HCT116 (cell line): ENCODE data around the gene MMP17. TPM values are rescaled to one million over a fixed set of nuclear protein-coding genes. Genes with fewer than 3 reads are reported as not detected.

Experiments
- ATAC-seq: fragments of 200-7000 bp; cut with Tn5 transposase; 2 replicates; pipeline ENCODE4 v1.9.1; 2020; ENCODE audit warnings: mild to moderate bottlenecking, moderate library complexity
- BruUV-seq: library from RNA; stranded (reverse); fragments of 400-500 nt; replicated peaks from 2 replicates; lab custom pipeline; 2021; lab: Mats Ljungman, UMichigan
- CTCF ChIA-PET: fragments of 300-600 bp; sonication (Branson Sonifier 250); formaldehyde crosslinking; loops from one replicate; lab custom pipeline; 2021; ENCODE audit warnings: antibody characterized with exemption; lab: Charles Lee
- POLR2A ChIA-PET: fragments of 300-600, 350-600 bp; sonication (Branson Sonifier 250); formaldehyde crosslinking; loops from one replicate; lab custom pipeline; 2021; ENCODE audit warnings: antibody characterized with exemption; lab: Charles Lee
- RAD21 ChIA-PET, 2 experiments: fragments of 300-600 bp; sonication (Branson Sonifier 250); formaldehyde crosslinking; loops; one replicate each; lab custom pipeline; 2023; ENCODE audit warnings: low total read pairs in 2 of 2; ENCODE audit not compliant: uncharacterized antibody in 2 of 2, unreplicated experiment in 2 of 2, low non-redundant PET in 1 of 2; lab: Charles Lee
- DNase-seq: peaks from one replicate; pipeline ENCODE4 v3.0.0-alpha.2; 2010; ENCODE audit warnings: low read depth, low spot score
- H2AFZ ChIP-seq: fragments of 200-600 bp; shearing (Covaris generic), sonication (generic); 2 replicates; pipeline ENCODE4 v1.6.1; 2017; ENCODE audit warnings: low read depth, mixed run types, mixed read lengths, antibody characterized with exemption, low read length; ENCODE audit not compliant: poor library complexity, severe bottlenecking
- H3K27ac ChIP-seq: 2 replicates; pipeline ENCODE4 v1.5.1; 2012; ENCODE audit warnings: low read depth, low read length
- H3K27me3 ChIP-seq: fragments of 200-600 bp; sonication (generic); 2 replicates; pipeline ENCODE4 v1.6.1; 2016; ENCODE audit warnings: mixed run types, low read length, mixed read lengths; ENCODE audit not compliant: insufficient read depth
- H3K36me3 ChIP-seq, 2 experiments: fragments of 200-500 bp in 1 of 2; fragments of 200-600 bp in 1 of 2; sonication (Bioruptor generic) in 1 of 2; sonication (generic) in 1 of 2; 2 replicates each; pipeline versions ENCODE4 v1.5.1 to v1.6.1; 2014 to 2016; ENCODE audit warnings: low read length in 2 of 2, inconsistent platforms in 1 of 2, mixed read lengths in 1 of 2, mixed run types in 1 of 2; ENCODE audit not compliant: insufficient read depth in 2 of 2, control insufficient read depth in 1 of 2
- H3K4me1 ChIP-seq, 2 experiments: fragments of 200-600 bp in 1 of 2; sonication (generic) in 1 of 2; 2 replicates each; pipeline versions ENCODE4 v1.5.1 to v1.6.1; 2012 to 2017; ENCODE audit warnings: low read length in 2 of 2, inconsistent platforms in 1 of 2, mild to moderate bottlenecking in 1 of 2, mixed read lengths in 1 of 2, mixed run types in 1 of 2, moderate library complexity in 1 of 2; ENCODE audit not compliant: insufficient read depth in 2 of 2, control insufficient read depth in 1 of 2
- H3K4me2 ChIP-seq: fragments of 200-600 bp; sonication (generic); 2 replicates; pipeline ENCODE4 v1.6.1; 2017; ENCODE audit warnings: mixed run types, low read length, mixed read lengths
- H3K4me3 ChIP-seq, 2 experiments: fragments of 200-600 bp in 1 of 2; sonication (generic) in 1 of 2; replicated peaks in 1 of 2; 2 replicates each; pipeline ENCODE4 v1.5.1; 2011 to 2016; ENCODE audit warnings: low read length in 2 of 2, control low read depth in 1 of 2, low read depth in 1 of 2, mild to moderate bottlenecking in 1 of 2, mixed read lengths in 1 of 2, mixed run types in 1 of 2
- H3K79me2 ChIP-seq: fragments of 200-600 bp; sonication (generic); 2 replicates; pipeline ENCODE4 v1.6.1; 2017; ENCODE audit warnings: mild to moderate bottlenecking, mixed run types, low read length, moderate library complexity, mixed read lengths; ENCODE audit not compliant: insufficient read depth
- H3K9ac ChIP-seq: fragments of 200-600 bp; sonication (generic); 2 replicates; pipeline ENCODE4 v1.6.1; 2016; ENCODE audit warnings: low read length, mixed read lengths
- H3K9me2 ChIP-seq: fragments of 200-600 bp; sonication (generic), shearing (Covaris generic); 2 replicates; pipeline ENCODE4 v1.6.1; 2017; ENCODE audit warnings: mixed run types, mild to moderate bottlenecking, moderate library complexity; ENCODE audit not compliant: insufficient read depth
- H3K9me3 ChIP-seq, 2 experiments: fragments of 200-500 bp in 1 of 2; fragments of 200-600 bp in 1 of 2; sonication (Bioruptor generic) in 1 of 2; sonication (generic) in 1 of 2; 2 replicates each; pipeline ENCODE4 v1.6.1; 2014 to 2017; ENCODE audit warnings: low read length in 2 of 2, mixed read lengths in 2 of 2, inconsistent platforms in 1 of 2, low read depth in 1 of 2, mild to moderate bottlenecking in 1 of 2, mixed run types in 1 of 2, moderate library complexity in 1 of 2; ENCODE audit not compliant: control insufficient read depth in 1 of 2, insufficient read depth in 1 of 2
- H4K20me1 ChIP-seq: fragments of 200-600 bp; sonication (generic), shearing (Covaris generic); 2 replicates; pipeline ENCODE4 v1.6.1; 2017; ENCODE audit warnings: mixed run types, mild to moderate bottlenecking, moderate library complexity; ENCODE audit not compliant: insufficient read depth
- ATF3 ChIP-seq: IDR thresholded peaks from 2 replicates; pipeline ENCODE4 v1.6.1; 2012
- CBX3 ChIP-seq: IDR thresholded peaks from 2 replicates; pipeline ENCODE4 v1.6.1; 2012; ENCODE audit warnings: low read depth
- EGR1 ChIP-seq: IDR thresholded peaks from 2 replicates; pipeline ENCODE4 v1.6.1; 2012; ENCODE audit warnings: low read depth
- EZH2 ChIP-seq: fragments of 200-600 bp; sonication (generic); IDR thresholded peaks from 2 replicates; pipeline ENCODE4 v1.6.1; 2017; ENCODE audit warnings: antibody characterized with exemption, mixed run types
- FOSL1 ChIP-seq: IDR thresholded peaks from 2 replicates; pipeline ENCODE4 v1.6.1; 2012; ENCODE audit warnings: low read depth
- JUND ChIP-seq: IDR thresholded peaks from 2 replicates; pipeline ENCODE4 v1.6.1; 2012
- REST ChIP-seq: IDR thresholded peaks from 2 replicates; pipeline ENCODE4 v1.6.1; 2012; ENCODE audit warnings: low read depth
- SP1 ChIP-seq: IDR thresholded peaks from 2 replicates; pipeline ENCODE4 v1.6.1; 2012; ENCODE audit warnings: low read depth
- ZBTB33 ChIP-seq: IDR thresholded peaks from 2 replicates; pipeline ENCODE4 v1.6.1; 2011; ENCODE audit warnings: mild to moderate bottlenecking, low read length, moderate library complexity; ENCODE audit not compliant: insufficient replicate concordance; ENCODE audit errors: extremely low read depth
- ZNF274 ChIP-seq: fragments of 200-500 bp; sonication (Bioruptor generic); IDR thresholded peaks from 2 replicates; pipeline ENCODE4 v1.6.1; 2014; ENCODE audit warnings: mild to moderate bottlenecking, low read depth, low read length, inconsistent platforms
- intact Hi-C: fragments of 100-400 bp; cut with micrococcal nuclease; formaldehyde crosslinking; loops from 2 replicates; pipeline ENCODE4 v1.10.0; 2022
- total RNA-seq: library from RNA; stranded (reverse); gene quantifications from one replicate; pipeline ENCODE4 v1.2.1, GENCODE V29; 2021; ENCODE audit not compliant: unreplicated experiment

The MMP17 gene
- total RNA-seq, 1 experiment from 2014 or later = 14.3 TPM

- peak overlapping the region; percentile 34; the same call in 1 of the 2 replicates for H3K27ac ChIP-seq
These were observed 620 bp downstream of the MMP17 start for GRCh38 chr12:131828671-131829355.

More at GRCh38 chr12:131828671-131829355, 620 bp downstream of the MMP17 start:
- Histone ChIP-seq H3K4me3 (peak overlapping the region; percentile 70 to 79), H3K79me2 (peaks cover 5% of the 10 kb centered on the region; the same call in 1 of the 2 replicates), H3K4me1 (peaks cover 12 to 20% of the 10 kb centered on the region in 2 experiments; a peak in 3 of 4 replicates), H3K4me2 (peak overlapping the region; percentile 99), H3K9me2 (no peaks in the 10 kb centered on the region), H3K27me3 (no peaks in the 10 kb centered on the region), H4K20me1 (no peaks in the 10 kb centered on the region), H3K9ac (peak overlapping the region; percentile 73), H2AFZ (no peak overlapping the region), H3K36me3 (no peaks in the 10 kb centered on the region)
- no TSS peak for BruUV-seq
- DNase-seq = no peak
- CTCF ChIA-PET = no interaction called here
- RAD21 ChIA-PET = no interaction called here
- POLR2A ChIA-PET = no interaction called here
- intact Hi-C loops = loop anchor here (2.0 to 5.0 kb wide), 3 partner anchors 724 to 1067 kb away; no protein-coding TSS in a partner anchor
- TF ChIP-seq ZBTB33 = no peak
- TF ChIP-seq FOSL1 = no peak
- TF ChIP-seq ATF3 = no peak
- TF ChIP-seq REST = no peak
- no peak for TF ChIP-seq SP1
- TF ChIP-seq JUND = no peak
- no peak for TF ChIP-seq EGR1
- no peak for TF ChIP-seq EZH2
- no peak for TF ChIP-seq CBX3
- no peak for TF ChIP-seq ZNF274
- TF ChIP-seq, all 23 proteins: peak for 0
- ATAC-seq = peak; percentile 41
- H3K9me3 ChIP-seq = no peaks in the 10 kb centered on the region
